Fibroblast of skin of abdomen (primary cell): Measurements from ENCODE around the gene C1orf53.

Source experiments
- DNase-seq: peaks from one replicate; pipeline ENCODE4 v3.0.0-alpha.2; 2013

Gene C1orf53

GRCh38 chr1:197908716-197909220 is 6.3 kb downstream of the C1orf53 start:
- DNase-seq, result no peak

DNA sequence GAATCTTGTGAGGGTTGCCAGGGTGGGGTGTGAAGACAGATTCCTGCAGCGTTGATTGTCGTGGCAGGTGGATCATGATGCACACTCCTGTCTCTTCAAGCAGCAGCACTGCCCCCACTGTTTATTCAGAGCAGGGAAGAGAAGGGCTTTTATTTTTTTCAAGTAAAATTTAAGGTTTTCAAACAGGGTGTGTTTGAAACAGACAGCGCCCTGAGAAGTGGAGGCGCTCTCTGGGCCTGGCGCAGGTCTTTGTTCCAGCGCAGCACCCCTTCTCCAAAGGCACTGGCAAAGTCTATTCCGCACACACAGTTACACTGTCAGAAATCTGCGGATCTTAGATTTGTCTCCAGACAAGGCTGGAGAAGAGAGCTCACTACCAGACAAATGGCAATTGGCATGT is 7.0 kb downstream of the C1orf53 start:
- no peak for DNase-seq

- no peak for DNase-seq
Measured at GRCh38 chr1:197910120-197910991, 7.9 kb downstream of the C1orf53 start.

- DNase-seq, result no peak
Measured at GRCh38 chr1:197911111-197911856, 8.9 kb downstream of the C1orf53 start.

DNA sequence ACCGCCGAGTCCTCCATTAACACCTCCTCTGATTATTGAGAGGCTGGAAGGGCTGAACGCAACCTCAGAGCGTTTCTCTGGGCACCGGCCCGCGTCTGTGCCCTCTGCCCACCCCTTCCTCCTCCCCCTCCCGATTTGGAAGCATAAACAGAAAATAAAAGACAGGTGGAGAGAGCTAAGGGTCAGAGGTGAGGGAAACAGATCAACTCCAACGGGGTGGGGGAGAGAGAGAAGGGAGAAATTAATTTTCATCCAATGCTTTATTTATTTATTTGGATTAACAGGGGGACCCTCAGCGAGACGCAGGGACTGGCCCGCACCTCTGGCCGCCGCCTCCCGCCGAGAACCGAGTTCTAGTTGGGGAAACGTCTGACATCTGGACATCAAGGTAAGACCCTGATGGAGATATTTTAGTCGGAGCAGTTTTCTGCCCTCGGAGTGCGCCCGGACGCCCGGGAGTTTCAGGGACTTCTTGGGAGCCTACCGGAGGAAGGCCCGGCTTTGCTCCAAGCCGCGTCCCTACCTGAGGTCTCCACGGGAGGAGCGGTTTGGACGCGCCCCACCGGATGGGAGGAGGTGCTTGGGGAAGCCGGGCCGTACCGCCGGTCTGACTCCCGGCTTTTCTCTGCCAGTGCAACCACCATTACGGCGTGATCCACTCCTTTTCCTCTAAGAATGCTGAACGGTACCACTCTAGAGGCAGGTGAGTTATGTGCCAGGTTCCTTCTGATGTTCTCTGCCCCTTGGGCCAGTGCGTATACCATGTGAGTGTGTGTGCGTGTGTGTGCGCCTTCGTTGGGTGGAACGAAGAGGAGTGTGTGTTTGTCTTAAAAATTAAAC is 9.6 kb downstream of the C1orf53 start:
- no peak for DNase-seq

DNA sequence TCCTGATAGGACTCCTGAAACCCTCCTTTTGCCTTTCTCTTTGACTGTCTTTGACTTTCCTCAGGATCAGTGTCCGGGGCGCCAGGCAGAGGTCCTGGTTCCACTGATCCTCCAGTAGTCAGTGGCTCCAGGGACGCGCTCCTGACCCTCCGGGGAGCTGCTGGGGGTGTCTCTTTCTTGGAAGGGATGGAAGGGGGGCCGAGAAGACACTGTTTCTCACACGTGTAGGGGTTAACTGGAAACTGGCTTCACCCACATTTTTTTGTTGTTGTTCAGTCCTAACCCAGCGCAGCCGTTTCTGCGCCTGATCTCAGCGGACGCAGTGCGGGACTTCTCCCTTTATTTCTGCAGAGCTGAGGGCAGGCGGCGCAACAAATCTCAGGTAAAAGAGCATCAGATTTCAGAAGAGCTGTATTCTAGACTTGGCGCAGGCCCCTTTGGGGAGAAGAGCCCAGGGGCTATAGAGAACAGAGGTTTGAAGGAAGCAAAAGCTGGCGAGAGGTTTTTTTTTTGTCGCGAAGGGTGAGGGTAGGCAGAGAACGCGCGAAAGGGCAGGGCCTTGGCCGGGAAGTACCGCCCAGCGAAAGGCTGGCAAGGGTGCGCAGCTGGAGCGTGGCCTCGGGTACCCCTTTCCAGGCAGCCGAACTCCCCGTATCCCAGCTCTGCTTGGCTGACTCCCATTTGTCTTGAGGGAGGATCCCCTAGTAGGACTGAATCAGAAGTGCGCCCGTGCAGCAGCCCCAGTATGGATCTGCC is 10.5 kb downstream of the C1orf53 start:
- DNase-seq, result no peak

DNA sequence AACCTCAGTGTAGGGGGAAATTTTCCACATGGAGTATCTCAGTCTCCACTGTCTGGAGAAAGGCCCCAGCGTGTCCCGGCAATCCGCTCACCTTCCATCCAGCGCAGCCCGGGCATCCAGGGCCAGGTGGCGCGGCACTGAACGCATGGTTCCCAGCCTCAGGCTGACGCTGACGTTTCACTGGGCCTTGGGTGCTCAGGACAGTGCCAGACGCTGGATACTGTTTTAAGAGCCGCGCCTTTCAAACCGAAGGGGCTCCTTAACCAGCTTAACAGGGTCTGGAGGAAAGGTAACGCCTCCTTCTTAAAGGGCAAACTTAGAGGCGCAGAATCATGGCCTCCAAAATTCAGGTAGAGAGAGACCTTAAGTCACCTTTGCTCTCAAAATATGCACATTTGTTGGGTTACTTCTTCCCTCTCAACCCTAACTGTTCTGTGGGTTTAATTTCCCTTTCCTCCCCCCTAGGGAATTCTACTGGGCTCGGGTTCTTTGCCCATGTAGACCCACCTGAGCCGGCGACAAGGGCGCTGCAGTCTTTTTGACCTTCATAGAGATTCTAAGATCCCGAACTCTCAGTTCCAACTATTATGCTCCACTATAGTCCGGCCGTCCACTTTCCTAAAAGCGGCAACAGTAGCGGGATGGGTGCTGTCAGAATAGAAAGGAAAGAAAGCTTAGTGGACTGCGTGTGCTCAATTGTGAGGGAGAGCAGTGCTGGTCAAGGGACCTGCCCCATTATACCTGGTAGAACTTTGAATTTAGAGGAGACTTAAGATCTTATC is 11.3 kb downstream of the C1orf53 start:
- no peak for DNase-seq

- DNase-seq, result no peak
Measured at GRCh38 chr1:197914510-197914909, 12.1 kb downstream of the C1orf53 start.

DNA sequence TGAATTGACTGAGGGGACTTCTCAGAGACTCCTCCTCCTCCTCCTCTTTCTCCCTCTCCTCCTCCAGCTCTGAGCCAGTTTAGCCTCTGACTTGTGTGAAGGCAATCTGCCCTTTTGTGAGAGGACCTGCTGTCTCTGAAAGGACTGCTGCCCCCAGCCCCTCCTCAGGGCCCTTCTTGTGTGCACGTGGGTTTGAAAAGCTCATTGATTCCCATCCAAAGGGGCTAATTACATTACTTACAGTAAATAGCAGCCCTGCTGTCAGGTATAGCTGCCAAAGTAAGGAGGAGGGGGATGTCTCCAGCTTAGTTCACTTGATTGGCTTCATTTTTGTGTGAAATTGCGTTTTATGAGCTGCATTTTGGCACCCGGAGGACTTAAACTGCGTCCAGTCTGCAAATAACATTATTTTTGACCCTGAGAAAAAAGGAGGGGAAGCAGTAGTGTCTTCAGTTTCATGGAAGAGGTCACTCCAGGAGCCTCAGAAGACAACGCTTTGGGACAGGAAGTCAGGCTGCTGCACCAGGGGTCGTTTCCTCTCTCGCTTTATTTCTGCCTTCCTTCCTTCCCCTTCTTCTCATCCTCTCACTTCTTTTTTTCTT is 12.9 kb downstream of the C1orf53 start:
- DNase-seq, result no peak

- DNase-seq, result peak; percentile 57
Measured at GRCh38 chr1:197915862-197916499, 13.6 kb downstream of the C1orf53 start.

DNA sequence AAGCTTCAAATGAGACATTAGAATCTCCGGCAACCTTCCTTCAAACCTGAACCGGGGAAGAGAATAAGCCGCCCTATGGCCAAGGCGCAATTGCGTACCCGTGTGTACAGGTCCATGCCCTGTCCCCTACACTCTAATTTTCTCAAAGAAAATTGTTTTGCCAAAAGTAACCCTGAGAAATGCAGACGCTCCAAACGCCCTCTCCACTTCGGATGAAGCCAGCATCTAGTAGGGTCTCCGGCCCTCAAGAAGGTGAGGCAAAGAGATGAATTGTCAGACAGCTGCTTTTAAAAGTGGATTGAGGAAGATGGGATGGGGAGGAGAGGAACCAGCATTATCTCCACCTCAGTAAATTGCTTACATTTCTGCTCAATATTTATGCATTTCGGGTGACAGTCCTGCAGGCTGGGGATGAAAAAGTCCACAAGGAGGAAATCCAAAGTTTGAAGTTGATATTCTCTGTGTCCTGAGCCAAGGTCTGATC is 14.1 kb downstream of the C1orf53 start:
- DNase-seq, result no peak

DNA sequence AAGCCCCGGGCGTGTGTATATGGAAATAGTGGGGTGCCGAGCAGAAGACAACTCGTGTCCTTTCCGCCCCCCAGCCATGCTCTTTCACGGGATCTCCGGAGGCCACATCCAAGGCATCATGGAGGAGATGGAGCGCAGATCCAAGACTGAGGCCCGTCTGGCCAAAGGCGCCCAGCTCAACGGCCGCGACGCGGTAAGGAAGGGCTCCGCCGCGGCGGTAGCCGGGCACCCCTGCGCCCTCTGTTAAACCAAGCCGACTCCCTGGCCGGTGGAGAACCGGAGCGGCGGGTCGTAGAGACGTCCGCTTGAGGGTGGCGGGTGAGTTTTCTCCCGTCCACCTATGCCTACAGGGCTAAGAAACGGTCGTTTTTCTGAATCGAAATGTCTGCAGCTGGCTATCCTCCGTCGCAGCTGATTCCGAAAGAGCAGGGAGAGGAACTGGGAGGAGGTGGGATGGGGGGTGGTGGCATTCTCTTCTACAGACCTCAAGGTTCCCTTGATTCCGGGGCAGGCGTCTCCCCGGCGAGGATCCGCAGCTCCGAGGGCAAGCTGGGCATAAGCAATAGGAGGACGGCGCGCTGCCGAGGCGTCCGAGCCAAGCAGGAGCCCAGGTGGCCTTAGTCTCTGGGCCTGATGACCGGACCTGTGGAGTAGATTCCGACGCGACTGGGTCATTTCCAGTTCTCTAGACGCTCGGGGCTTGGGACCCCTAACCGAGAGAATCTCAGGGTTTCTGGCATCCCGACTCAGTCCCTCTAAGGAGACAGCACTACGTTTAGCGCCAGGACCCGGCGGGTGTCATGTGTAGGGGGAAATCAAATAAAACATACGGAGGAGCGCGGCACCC is 15.6 kb downstream of the C1orf53 start:
- no peak for DNase-seq

DNA sequence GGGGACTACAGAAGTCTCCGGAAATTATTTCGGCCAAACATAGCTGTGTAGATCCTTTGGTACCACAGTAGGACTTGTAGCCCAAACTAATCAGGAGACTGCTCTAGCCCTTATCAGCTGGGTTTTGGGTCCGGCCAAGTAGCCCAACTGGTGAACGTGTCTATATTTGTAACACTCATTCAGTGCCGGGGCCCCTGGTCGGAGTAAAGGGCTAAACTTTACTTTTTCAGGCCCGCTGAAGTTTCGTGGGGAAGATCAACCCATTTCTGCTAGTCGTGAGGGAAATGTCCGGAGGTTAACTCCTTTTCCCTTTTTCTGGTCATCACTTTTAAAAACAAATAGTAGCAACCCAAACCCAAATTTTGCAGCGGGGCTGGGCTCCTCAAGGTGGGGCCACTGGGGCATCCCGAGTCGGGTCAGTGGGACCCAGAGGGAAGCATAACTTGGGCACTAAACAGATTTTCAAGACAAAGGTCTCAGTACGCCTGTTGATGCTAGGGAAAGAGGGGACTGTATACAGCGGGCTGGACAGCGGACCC is 16.4 kb downstream of the C1orf53 start:
- DNase-seq, result no peak

GRCh38 chr1:197919346-197920066 is 17.1 kb downstream of the C1orf53 start:
- no peak for DNase-seq

- no peak for DNase-seq
Measured at GRCh38 chr1:197920067-197920396, 17.6 kb downstream of the C1orf53 start.

- no peak for DNase-seq
Measured at GRCh38 chr1:197920414-197921117, 18.1 kb downstream of the C1orf53 start.
